ENCODE data around the gene PDGFA. TPM values are rescaled to one million over a fixed set of nuclear protein-coding genes. Genes with fewer than 3 reads are reported as not detected.

Gene PDGFA
- total and polyA plus RNA-seq, 2 experiments from 2014 or later: 35.6 to 43.1 TPM

DNA sequence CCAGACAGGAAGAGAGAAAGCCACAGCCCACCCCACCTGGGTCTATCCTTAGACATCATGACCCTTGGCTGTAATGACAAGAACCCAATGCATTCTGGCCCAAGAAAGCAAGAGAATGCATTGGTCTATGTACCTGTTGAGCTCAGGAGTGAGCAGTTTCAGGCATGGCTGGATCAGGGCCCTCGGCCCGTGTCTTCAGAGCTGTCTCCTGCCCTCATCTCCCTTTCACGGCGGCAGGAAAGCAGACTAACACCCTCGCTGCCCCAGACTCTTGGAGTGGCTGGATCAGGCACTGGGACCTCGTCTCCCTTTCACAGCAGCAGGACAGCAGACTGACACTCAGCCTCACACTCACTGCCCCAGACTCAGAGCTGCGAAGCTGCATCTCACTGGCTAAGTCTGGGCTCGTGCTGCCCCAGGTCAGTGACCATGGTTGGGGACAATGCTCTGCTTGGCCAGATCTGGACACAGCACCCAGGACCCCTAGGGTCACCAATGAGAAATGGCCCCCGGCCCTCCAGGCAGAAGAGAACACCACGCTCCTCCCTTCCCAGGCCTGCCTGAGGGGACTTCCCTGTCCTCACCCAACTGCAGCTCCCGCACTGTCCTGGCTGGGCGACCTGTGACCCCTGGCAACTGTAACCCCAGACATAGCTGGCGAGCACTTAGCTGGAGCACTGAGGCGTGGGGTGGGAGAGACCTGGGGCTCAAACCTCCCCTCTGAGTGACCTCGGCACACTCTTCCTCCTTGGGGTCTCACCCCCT is 12.9 kb upstream of the PDGFA start (continued):
- no peak for TF ChIP-seq NANOG (IDR thresholded peaks at IDR 0.05; ENCODE audit: borderline replicate concordance)
- TF ChIP-seq JUNB (IDR thresholded peaks at IDR 0.05; ENCODE audit: unreplicated experiment): no peak
- no peak for TF ChIP-seq STAT1 (IDR thresholded peaks at IDR 0.05; ENCODE audit: unreplicated experiment)

GRCh38 chr7:531777-532176 is 12.1 kb upstream of the PDGFA start:
- Histone ChIP-seq H3K4me1 (ENCODE audit: insufficient read depth) (no peaks in the 10 kb centered on the region), H3K27me3 (ENCODE audit: insufficient read depth) (no peaks in the 10 kb centered on the region), H3K4me2 (no peak overlapping the region), H3K27ac (ENCODE audit: low read depth) (no peak overlapping the region), H3K9me2 (ENCODE audit: insufficient read depth) (peaks cover 7% of the 10 kb centered on the region; the same call in 1 of the 2 replicates), H3K36me3 (ENCODE audit: insufficient read depth) (no peaks in the 10 kb centered on the region), H3K79me2 (replicated peaks; ENCODE audit: insufficient read depth) (no peaks in the 10 kb centered on the region), H4K20me1 (replicated peaks; ENCODE audit: insufficient read depth) (no peaks in the 10 kb centered on the region), H2AFZ (no peak overlapping the region), H3F3A (replicated peaks; ENCODE audit: low read depth) (no peaks in the 10 kb centered on the region), H3K4me3 (no peak overlapping the region)
- Mint-ChIP-seq H3K4me3 (no peak overlapping the region), H3K4me1 (no peaks in the 10 kb centered on the region; the same call in 2 of the 3 replicates), H3K27ac (no peak overlapping the region), H3K27me3 (ENCODE audit: insufficient read depth, low read depth, poor library complexity) (peaks cover 14% of the 10 kb centered on the region), H3K36me3 (ENCODE audit: low read depth) (no peaks in the 10 kb centered on the region), H3K9me3 (no peaks in the 10 kb centered on the region; the same call in 2 of the 3 replicates)
- TF ChIP-seq JUNB (IDR thresholded peaks at IDR 0.05; ENCODE audit: unreplicated experiment): no peak
- ATAC-seq (no peak), DNase-seq (ENCODE audit: low spot score) (no peak)

- Histone ChIP-seq H3F3A (replicated peaks; ENCODE audit: low read depth) (no peaks in the 10 kb centered on the region), H3K79me2 (replicated peaks; ENCODE audit: insufficient read depth) (no peaks in the 10 kb centered on the region), H3K36me3 (ENCODE audit: insufficient read depth) (no peaks in the 10 kb centered on the region), H3K4me2 (no peak overlapping the region), H3K4me3 (no peak overlapping the region), H4K20me1 (replicated peaks; ENCODE audit: insufficient read depth) (no peaks in the 10 kb centered on the region; the same call in 1 of the 2 replicates), H3K27ac (ENCODE audit: low read depth) (no peak overlapping the region), H3K9me2 (ENCODE audit: insufficient read depth) (peaks cover 7% of the 10 kb centered on the region; the same call in 1 of the 2 replicates), H2AFZ (no peak overlapping the region), H3K4me1 (ENCODE audit: insufficient read depth) (no peaks in the 10 kb centered on the region), H3K27me3 (ENCODE audit: insufficient read depth) (peaks cover 17% of the 10 kb centered on the region)
- H3K4me1 Mint-ChIP-seq: peaks cover 3% of the 10 kb centered on the region; the same call in 1 of the 3 replicates
- ATAC-seq (no peak), DNase-seq (ENCODE audit: low spot score) (no peak)
- H3K36me3 Mint-ChIP-seq (ENCODE audit: low read depth): no peaks in the 10 kb centered on the region; the same call in 2 of the 3 replicates
- H3K27me3 Mint-ChIP-seq (ENCODE audit: insufficient read depth, low read depth, poor library complexity): peaks cover 15% of the 10 kb centered on the region
- no peaks in the 10 kb centered on the region for H3K9me3 Mint-ChIP-seq
- H3K27ac Mint-ChIP-seq: no peak overlapping the region
- no peak overlapping the region for H3K4me3 Mint-ChIP-seq
- TF ChIP-seq EZH2phosphoT487 (IDR thresholded peaks at IDR 0.05; ENCODE audit: unreplicated experiment) (no peak), CREB1 (CRISPR knock-in tag; IDR thresholded peaks at IDR 0.05; ENCODE audit: low read depth) (no peak), POLR2AphosphoS5 (IDR thresholded peaks at IDR 0.05; ENCODE audit: low read depth) (no peak), ZNF114 (CRISPR knock-in tag; IDR thresholded peaks at IDR 0.05) (no peak), REST (IDR thresholded peaks at IDR 0.05; ENCODE audit: unreplicated experiment) (no peak), EZH2 (IDR thresholded peaks at IDR 0.05; ENCODE audit: low read depth, unreplicated experiment) (no peak), STAT1 (IDR thresholded peaks at IDR 0.05; ENCODE audit: unreplicated experiment) (no peak), ZNF331 (CRISPR knock-in tag; IDR thresholded peaks at IDR 0.05; ENCODE audit: low read depth) (no peak), JUNB (IDR thresholded peaks at IDR 0.05; ENCODE audit: unreplicated experiment) (no peak)
- TF ChIP-seq, protein P1, sequence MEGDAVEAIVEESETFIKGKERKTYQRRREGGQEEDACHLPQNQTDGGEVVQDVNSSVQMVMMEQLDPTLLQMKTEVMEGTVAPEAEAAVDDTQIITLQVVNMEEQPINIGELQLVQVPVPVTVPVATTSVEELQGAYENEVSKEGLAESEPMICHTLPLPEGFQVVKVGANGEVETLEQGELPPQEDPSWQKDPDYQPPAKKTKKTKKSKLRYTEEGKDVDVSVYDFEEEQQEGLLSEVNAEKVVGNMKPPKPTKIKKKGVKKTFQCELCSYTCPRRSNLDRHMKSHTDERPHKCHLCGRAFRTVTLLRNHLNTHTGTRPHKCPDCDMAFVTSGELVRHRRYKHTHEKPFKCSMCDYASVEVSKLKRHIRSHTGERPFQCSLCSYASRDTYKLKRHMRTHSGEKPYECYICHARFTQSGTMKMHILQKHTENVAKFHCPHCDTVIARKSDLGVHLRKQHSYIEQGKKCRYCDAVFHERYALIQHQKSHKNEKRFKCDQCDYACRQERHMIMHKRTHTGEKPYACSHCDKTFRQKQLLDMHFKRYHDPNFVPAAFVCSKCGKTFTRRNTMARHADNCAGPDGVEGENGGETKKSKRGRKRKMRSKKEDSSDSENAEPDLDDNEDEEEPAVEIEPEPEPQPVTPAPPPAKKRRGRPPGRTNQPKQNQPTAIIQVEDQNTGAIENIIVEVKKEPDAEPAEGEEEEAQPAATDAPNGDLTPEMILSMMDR (conservative IDR thresholded peaks at IDR 0.05; ENCODE audit: low read depth in 2 of 2): no peak
Observed at GRCh38 chr7:528451-528850, 8.8 kb upstream of the PDGFA start.

Measured in GM23338 (cell line).